Stimulated activated naive CD8-positive, alpha-beta T cell treated with anti-CD3 and anti-CD28 coated beads, Interleukin-15, amount 100 ng/mL, for 72 hours (primary cell): ENCODE data around the gene JAKMIP3.

Experiments used
- ATAC-seq: fragments of 150-1000 bp; cut with Tn5 transposase; 2 replicates; pipeline ENCODE4 v1.10.0; 2021; ENCODE audit warnings: mild to moderate bottlenecking, moderate library complexity
- DNase-seq, 2 donors: peaks; one replicate each; pipeline ENCODE4 v3.0.0; 2021 to 2022
- H3K27ac Mint-ChIP-seq, 2 donors: one replicate each; pipeline ENCODE4 v1.8.0; 2022; ENCODE audit warnings: mild to moderate bottlenecking in 2 of 2, mixed read lengths in 2 of 2, moderate library complexity in 2 of 2
- H3K27me3 Mint-ChIP-seq: one replicate; pipeline ENCODE4 v1.8.0; 2022; ENCODE audit warnings: mixed read lengths
- H3K4me1 Mint-ChIP-seq: one replicate; pipeline ENCODE4 v1.8.0; 2022; ENCODE audit warnings: mild to moderate bottlenecking, mixed read lengths
- H3K4me3 Mint-ChIP-seq, 2 donors: one replicate each; pipeline ENCODE4 v1.8.0; 2022; ENCODE audit warnings: mild to moderate bottlenecking in 2 of 2, mixed read lengths in 2 of 2, moderate library complexity in 1 of 2
- H3K9me3 Mint-ChIP-seq, 2 donors: one replicate each; pipeline ENCODE4 v1.8.0; 2022; ENCODE audit warnings: mixed read lengths in 2 of 2

Gene JAKMIP3

DNA sequence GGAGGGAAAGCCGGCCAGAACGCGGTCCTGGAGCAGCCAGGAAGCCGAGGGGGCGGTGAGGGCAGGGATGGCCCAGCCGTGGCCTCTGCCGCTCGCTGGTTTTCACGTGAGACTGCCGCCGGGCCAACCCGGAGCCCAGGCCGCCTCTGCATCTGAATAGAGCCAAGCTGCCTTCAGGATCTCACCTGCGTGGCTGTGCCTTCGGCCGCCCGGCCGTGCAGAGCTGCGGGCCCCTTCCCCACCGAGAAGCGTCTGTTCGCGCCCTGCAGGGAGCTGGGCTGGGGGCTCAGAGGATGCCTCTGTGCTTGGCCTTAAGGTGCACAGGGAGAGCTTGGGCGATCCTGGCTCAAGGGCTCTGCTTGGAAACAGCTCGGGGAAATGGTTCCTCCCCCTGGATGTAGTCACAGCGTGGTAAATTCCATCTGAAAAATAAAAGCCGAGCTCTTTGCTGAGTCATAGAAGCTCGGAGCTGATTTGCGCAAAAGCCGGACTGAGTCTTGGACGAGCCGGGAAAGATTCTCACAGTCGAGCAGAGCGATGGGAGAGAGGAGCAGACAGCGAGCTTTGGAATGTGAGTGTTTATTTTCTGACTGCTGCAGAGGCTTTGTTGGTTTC, at the start of gene JAKMIP3:
TSS of gene JAKMIP3 (plus strand) at position 456 of the 615 bp plus-strand sequence. CDS start 38,863 bp downstream, outside the sequence.
- no peak for DNase-seq
- no peak for ATAC-seq
- Mint-ChIP-seq H3K27me3 (peaks cover 68% of the 10 kb centered on the region), H3K4me3 (peak within 1 kb of the TSS; percentile 57 to 75), H3K27ac (no peak within 1 kb of the TSS), H3K9me3 (no peaks in the 10 kb centered on the region), H3K4me1 (peaks cover 13% of the 10 kb centered on the region)

DNA sequence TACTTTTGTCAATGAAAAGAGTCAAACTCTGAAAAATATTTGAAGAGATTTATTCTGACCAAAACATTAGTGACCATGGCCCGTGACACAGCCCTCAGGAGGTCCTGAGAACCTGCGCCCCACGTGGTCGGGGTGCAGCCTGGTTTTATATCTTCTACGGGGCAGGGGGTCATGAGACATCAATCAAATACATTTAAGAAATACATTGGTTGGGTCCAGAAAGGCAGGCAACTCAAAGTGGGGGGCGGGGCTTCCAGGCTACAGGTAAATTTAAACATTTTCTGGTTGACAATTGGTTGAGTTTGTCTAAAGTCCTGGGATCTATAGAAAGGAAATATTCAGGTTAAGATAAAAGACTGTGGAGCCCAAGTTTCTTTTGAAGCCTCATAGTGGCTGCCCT, 49.2 kb upstream of the JAKMIP3 start:
- Mint-ChIP-seq H3K27me3 (no peaks in the 10 kb centered on the region), H3K27ac (peak overlapping the region in 1 of 2 donors; percentile 9), H3K4me1 (no peaks in the 10 kb centered on the region), H3K9me3 (no peaks in the 10 kb centered on the region), H3K4me3 (no peak overlapping the region)
- no peak for DNase-seq
- no peak for ATAC-seq

DNA sequence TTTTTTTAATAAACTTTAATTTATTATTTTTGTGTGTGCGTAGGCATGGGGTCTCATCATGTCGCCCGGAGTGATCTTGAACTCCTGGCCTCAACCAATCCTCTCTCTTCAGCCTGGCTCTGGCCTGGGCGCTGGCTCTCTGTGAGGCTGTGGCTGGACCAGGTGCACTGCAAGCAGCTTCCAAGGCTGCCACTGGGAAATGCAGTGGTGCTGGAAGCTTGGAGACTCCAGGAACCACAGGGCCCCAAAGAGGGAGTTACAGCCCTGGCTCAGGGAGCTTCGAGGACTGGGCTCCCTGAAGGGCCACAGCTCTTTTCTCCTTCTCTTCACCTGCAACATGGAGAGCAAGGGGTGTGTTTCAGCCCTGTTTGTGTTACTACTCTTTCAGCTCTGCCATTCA, 47.3 kb upstream of the JAKMIP3 start:
- Mint-ChIP-seq H3K9me3 (no peaks in the 10 kb centered on the region), H3K27me3 (peaks cover 7% of the 10 kb centered on the region), H3K4me3 (no peak overlapping the region), H3K4me1 (peaks cover 7% of the 10 kb centered on the region), H3K27ac (peak overlapping the region in 1 of 2 donors; percentile 75)
- DNase-seq (no peak), ATAC-seq (no peak)

DNA sequence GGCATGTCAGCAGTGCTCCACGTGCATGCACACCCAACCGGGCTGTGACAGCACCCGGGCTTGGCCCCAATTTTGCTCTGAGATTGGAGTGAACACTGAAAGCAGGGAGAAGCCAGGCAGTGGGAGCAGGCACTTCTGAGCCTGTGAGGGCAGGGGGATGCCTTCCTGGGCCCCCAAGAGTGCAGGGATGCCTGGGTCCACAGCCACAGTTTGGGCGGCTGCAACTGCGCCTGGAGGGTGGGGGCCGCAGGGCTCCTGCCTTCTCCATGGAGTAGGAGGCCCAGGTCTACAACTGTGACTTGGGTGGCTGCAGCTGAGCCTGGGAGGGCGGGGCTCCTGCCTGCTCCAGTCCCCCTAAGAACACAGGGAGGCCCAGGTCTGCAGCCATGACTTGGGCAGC, 46.4 kb upstream of the JAKMIP3 start:
- no peak for ATAC-seq
- DNase-seq: no peak
- Mint-ChIP-seq H3K27ac (no peak overlapping the region), H3K4me1 (peaks cover 8% of the 10 kb centered on the region), H3K9me3 (no peaks in the 10 kb centered on the region), H3K27me3 (peaks cover 15% of the 10 kb centered on the region), H3K4me3 (no peak overlapping the region)

DNA sequence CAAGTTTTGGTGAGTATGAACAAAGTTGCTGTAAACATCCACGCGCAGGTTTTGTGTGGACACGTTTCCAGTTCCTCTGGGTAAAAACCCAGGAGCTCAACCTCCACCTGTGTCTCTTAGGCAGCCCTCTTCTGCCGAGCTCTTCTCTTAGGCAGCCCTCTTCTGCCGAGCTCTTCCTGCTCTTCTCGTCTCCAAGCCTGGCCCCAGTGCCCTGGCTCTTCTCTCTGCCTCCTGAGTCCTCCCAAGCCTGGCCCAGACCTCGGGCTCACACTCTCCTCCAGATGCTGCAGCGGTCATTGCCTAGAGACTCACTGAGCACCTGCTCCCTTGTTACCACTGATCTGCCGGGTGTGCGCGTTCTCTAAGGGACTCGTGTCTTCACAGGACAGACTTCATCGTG, 45.3 kb upstream of the JAKMIP3 start:
- DNase-seq (no peak), ATAC-seq (no peak)
- H3K27ac Mint-ChIP-seq: peak overlapping the region in 1 of 2 donors; percentile 16
- H3K4me3 Mint-ChIP-seq: no peak overlapping the region
- H3K4me1 Mint-ChIP-seq: peaks cover 8% of the 10 kb centered on the region
- H3K9me3 Mint-ChIP-seq: no peaks in the 10 kb centered on the region
- H3K27me3 Mint-ChIP-seq: peaks cover 26% of the 10 kb centered on the region

DNA sequence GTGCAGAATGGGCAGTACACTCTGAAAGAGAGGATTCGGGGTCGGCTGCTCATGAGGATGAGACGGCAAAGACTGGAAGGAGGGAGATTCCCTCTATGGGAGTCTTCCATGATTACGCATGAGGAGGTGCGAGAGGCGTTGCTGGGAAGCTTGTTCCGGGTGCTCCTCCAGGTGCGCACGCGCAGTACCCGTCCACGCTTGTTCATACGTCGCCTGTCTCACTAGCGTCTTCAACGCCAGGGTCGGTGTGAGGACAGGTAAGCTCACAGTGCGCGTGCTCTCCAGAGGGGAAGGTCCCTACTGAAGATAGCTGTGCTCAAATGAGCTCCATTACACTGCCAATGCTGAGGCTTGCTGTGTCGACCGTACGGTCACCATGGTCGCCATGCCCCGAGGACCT, 44.7 kb upstream of the JAKMIP3 start:
- Mint-ChIP-seq H3K27ac (no peak overlapping the region), H3K4me1 (peaks cover 8% of the 10 kb centered on the region), H3K27me3 (peaks cover 31% of the 10 kb centered on the region), H3K9me3 (no peaks in the 10 kb centered on the region), H3K4me3 (no peak overlapping the region)
- DNase-seq: no peak
- ATAC-seq: no peak

DNA sequence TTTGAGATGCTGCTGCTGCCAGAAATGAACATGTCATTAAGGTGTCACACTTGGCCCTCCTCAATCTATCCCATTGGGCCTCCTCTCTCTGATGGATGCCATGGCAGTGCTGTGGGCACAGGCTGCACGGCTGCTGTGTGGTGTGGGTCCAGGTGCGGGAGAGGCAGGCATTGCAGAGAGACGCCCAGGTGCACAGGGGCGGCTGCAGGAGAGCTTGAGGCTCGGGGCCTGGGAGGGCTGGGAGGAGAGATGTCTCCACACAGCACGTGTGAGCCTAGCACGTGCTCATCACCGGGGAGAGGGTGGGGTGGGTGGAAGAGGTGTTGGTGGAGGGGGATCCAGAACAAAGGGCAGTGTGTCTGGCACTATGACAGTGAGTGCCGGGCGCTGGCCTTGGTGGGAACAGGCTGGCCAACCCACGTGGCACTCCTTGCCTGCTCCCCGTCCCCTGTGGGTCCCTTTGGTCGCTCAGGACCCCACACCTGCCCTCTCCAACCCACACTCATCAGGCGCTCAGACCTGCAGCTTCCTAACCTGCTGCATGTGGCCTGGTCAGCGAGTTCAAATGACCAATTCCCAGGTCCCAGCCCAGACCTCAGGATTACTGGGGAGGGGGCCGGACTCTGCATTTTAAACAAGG, 44.1 kb upstream of the JAKMIP3 start:
- DNase-seq: no peak
- Mint-ChIP-seq H3K9me3 (no peaks in the 10 kb centered on the region), H3K27ac (no peak overlapping the region), H3K4me3 (no peak overlapping the region), H3K4me1 (peaks cover 8% of the 10 kb centered on the region), H3K27me3 (peaks cover 37% of the 10 kb centered on the region)
- ATAC-seq: no peak

DNA sequence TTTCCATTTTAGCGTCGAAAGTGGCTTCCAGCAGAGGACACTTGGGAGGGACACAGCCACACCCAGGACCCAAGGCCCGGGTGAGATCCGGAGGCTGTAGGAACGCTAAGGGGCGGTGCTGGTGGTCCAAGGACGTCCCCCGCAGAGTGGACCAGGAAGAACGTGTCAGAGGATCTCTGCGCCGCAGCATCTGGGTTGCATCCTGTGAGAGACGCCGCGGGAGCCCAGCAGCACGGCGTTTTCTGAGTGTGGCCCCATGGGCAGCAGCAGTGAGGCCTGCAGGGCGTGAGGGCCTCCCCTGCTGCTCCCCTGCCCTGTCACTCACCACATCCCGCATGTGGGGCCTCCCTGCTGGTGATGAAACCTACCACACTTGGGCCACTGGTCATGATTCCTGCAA, 43.5 kb upstream of the JAKMIP3 start:
- peaks cover 43% of the 10 kb centered on the region for H3K27me3 Mint-ChIP-seq
- no peak overlapping the region for H3K4me3 Mint-ChIP-seq
- no peaks in the 10 kb centered on the region for H3K9me3 Mint-ChIP-seq
- DNase-seq (no peak), ATAC-seq (no peak)
- H3K4me1 Mint-ChIP-seq: peaks cover 8% of the 10 kb centered on the region
- no peak overlapping the region for H3K27ac Mint-ChIP-seq

DNA sequence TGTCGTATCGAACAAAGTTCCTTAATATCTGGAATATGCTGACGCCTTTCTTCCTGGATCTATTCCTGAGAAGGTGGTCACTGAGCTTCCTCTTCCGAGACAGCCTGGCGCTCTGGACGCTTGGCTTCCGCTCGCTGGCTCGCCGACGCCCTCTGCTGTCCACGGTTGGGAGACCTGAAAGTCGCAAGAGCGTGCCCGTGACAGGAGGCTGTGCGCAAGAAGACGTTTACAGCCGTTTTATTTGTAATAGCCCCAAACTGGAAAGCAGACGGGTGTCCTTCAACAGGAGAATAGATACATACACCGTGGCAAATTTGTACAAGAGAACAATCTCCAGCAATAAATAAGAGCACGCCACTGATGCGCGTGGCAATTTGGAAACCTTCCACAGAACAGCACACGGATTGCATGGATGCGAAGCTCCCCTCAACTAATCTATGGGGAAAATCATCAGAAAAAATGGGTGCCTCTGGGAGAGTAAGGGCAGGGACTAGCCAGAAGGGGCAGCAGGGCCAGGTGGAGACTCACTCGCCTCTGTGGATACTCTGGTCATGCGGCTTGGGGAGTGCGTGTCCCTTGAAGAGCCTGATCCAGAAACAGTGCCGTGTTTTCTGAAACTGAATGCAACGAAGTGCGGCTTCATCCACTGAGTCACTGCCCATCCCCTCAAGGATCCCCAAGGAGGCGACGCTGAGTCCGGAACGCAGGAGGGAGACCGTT, 42.5 kb upstream of the JAKMIP3 start:
- H3K4me1 Mint-ChIP-seq: peaks cover 8% of the 10 kb centered on the region
- H3K4me3 Mint-ChIP-seq: peak overlapping the region; percentile 45 to 58

DNA sequence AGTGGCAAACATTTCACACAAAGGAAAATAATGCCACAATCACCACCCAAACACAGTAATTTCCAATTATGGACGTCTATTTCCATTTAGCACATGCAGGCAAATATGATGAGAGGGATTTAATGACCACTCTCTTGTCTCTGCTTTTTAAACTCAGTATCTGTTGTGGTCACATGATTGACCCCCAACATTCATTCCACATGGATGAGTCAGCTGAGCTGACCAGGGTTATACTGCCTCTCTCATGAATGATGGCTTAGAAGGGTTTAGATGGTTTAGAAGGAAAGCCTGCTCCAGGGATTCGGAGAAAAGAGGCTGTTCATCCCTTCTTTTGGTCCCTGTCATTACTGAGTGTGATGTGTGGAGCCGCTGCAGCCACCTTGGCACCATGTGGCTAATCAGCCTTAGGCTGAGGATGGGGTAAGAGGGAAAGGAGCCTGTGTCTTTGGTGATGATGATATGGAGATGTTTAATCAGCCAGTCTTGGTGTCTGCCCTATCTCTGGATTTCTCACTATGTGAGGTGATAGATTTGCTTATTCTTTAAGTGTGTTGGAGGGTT, 38.2 kb upstream of the JAKMIP3 start:
- Mint-ChIP-seq H3K4me3 (no peak overlapping the region), H3K9me3 (no peaks in the 10 kb centered on the region), H3K27ac (no peak overlapping the region), H3K4me1 (peaks cover 8% of the 10 kb centered on the region), H3K27me3 (peaks cover 84% of the 10 kb centered on the region)
- no peak for ATAC-seq
- no peak for DNase-seq

More for the DNA sequence above, 42.5 kb upstream of the JAKMIP3 start:
- H3K27me3 Mint-ChIP-seq: peaks cover 54% of the 10 kb centered on the region
- H3K27ac Mint-ChIP-seq: no peak overlapping the region
- H3K9me3 Mint-ChIP-seq: no peaks in the 10 kb centered on the region
- peak; percentile 78 for ATAC-seq
- peak; percentile 71 to 74 for DNase-seq

DNA sequence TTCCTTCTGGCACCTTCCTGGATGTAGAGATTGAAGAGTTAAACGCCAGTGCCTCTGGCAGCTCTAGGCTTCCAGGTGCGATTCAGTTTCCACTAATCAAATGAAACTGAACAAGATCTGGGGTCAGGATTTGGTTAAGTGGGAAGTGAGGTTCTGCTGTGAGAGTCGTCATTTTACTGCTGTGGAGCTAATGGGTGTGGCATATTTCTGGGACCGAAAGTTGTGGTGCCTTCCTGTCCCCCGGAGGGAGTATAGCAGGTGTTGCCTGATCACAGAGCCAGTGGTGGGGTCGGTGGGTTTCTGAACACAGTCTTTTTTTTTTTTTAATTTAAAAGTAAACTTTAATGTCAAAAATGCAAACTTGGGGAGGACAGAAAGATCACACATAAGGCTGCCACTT, 37.0 kb upstream of the JAKMIP3 start:
- H3K4me3 Mint-ChIP-seq: no peak overlapping the region
- ATAC-seq (no peak), DNase-seq (no peak)
- H3K4me1 Mint-ChIP-seq: no peaks in the 10 kb centered on the region
- H3K27me3 Mint-ChIP-seq: peaks cover 86% of the 10 kb centered on the region
- H3K27ac Mint-ChIP-seq: no peak overlapping the region
- H3K9me3 Mint-ChIP-seq: no peaks in the 10 kb centered on the region

DNA sequence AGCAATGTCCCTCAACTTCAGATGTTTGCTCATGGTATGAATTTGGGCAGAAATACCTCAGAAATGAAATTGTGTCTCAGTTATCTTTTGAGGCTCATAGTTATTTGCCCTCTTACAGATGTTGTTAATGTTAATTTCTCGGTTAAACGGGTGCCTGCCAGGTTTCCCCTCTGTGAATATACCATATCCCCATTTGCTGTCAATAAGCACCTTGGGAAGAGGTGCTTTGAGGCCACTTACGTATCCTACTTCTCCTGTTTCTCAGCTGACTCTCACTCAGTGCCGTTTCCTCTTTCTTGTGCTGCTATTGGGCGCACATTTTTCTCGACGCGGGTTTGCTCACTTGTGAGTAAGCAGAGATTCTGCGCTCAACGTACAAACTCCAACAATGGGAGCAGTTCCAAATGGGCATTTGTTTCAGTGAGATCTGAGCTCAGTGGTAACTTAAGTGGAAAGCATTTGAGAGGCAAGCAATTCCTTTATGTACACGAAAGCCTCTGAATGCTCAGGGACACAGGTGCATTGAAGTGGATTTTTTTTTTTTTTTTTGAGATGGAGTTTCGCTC, 34.8 kb upstream of the JAKMIP3 start:
- ATAC-seq: no peak
- Mint-ChIP-seq H3K27ac (no peak overlapping the region), H3K9me3 (no peaks in the 10 kb centered on the region), H3K27me3 (peaks cover 87% of the 10 kb centered on the region), H3K4me3 (no peak overlapping the region), H3K4me1 (peaks cover 8% of the 10 kb centered on the region)
- no peak for DNase-seq

DNA sequence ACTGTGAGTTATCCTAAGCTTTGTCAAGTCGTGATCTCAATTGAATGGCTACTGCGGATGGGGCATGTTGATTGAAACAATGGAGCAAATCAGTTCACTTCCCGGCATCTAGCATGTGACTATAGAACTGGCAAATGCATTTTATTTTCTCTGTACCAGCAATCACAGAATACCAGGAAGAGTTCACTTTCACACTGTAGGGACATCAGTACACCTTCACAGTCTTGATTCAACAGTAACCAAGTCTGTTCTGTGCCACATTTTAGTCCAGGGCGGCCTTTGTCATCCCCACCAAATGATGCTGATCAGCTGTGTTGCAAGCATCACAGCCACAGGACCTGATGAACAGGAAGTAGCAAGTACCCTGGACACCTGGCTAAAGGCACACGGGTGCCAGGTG, 32.1 kb upstream of the JAKMIP3 start:
- ATAC-seq: no peak
- H3K4me1 Mint-ChIP-seq: peaks cover 18% of the 10 kb centered on the region
- H3K4me3 Mint-ChIP-seq: no peak overlapping the region
- H3K27me3 Mint-ChIP-seq: peaks cover 84% of the 10 kb centered on the region
- DNase-seq: no peak
- no peak overlapping the region for H3K27ac Mint-ChIP-seq
- no peaks in the 10 kb centered on the region for H3K9me3 Mint-ChIP-seq

DNA sequence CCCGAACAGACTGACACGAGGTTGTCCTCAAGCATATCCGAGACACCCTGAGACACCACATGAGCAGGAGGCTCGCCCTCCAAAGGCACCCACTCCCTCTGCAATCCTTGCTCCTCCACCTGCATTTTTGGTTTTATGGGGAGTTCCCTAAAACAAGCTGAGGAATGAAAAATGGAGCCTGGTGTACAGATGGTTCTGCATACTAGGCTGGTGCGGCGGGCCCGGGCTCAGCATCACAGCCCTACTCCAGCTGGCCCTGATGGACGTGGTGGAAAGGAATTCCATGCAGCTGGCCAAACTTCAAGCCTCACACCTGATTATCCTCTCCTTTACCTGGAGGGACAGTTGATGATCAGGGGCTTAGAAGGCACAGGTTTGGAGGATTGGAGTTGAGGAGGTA, 30.3 kb upstream of the JAKMIP3 start:
- Mint-ChIP-seq H3K27me3 (peaks cover 86% of the 10 kb centered on the region), H3K4me3 (peak overlapping the region in 1 of 2 donors; percentile 61), H3K27ac (no peak overlapping the region), H3K9me3 (no peaks in the 10 kb centered on the region), H3K4me1 (peaks cover 18% of the 10 kb centered on the region)
- DNase-seq: no peak
- ATAC-seq: no peak

DNA sequence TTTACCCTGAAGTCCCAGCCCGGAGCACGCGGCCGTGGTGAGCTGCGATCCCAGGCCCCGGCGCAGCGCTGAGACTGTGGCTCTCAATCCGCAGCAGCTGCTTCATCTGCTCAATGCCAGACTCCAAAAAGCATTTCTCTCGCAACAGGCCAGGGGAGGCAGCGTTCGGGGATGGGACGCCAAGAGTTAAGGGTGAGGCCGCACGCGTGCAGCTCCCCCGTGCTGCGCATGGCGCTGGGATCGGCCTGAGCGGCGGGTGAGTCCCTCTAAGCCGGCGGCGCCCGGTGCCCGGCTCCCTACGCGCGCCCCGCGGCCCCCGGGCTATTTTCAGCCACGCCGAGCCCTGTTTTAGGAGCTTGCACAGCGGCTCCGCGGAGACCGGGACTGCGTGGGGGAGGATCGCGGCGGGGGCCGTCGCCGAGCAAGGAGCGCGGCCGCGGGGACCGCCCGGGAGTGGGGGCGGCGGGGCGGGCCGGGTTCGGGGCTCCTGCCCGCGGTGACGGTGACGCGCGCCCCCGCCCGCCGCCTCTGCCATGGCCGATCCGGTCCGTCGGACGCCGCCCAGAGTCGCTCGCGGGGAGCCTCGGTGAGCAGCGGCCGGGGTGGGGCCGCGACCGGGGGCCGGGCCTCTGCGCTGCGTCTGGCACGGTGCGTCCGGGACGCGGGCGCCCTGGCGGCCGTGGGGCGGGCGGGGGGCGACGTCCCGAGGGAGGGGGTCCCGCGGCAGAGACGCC, 29.4 kb upstream of the JAKMIP3 start:
- Mint-ChIP-seq H3K4me1 (peaks cover 18% of the 10 kb centered on the region), H3K27ac (no peak overlapping the region), H3K27me3 (peaks cover 89% of the 10 kb centered on the region), H3K9me3 (no peaks in the 10 kb centered on the region), H3K4me3 (peak overlapping the region in 1 of 2 donors; percentile 64)
- no peak for DNase-seq
- ATAC-seq: peak; percentile 57
